ENCODE results near the gene HUNK. TPM values are rescaled to one million over a fixed set of nuclear protein-coding genes. Genes with fewer than 3 reads are reported as not detected.

HUNK gene
- under 1 TPM; under 0.01 to 0.33 TPM for total RNA-seq

GRCh38 chr21:31872452-31873274, at the start of gene HUNK:
HUNK (plus strand) TSS chr21:31873020; CDS start chr21:31873675, 655 bp downstream.

Other genes starting within 250 kb of the HUNK start
- 100 to 1,000 TPM; 226 to 295 TPM for gene SOD1, start 213.3 kb upstream of the HUNK start, total RNA-seq
- 10 to 100 TPM in 1 of 2 donors, 1 to 10 TPM in 1; 8.6 to 13.3 TPM for gene SCAF4, start 140.9 kb upstream of the HUNK start, total RNA-seq

All from melanocyte of skin (primary cell).